T-helper 2 cell treated with Interferon-gamma antibody and Interleukin-4, amounts not matched to agents 100 ng/mL and 5 ng/mL, for 36 hours (primary cell): Measurements from ENCODE around the gene UFM1. TPM values are rescaled to one million over a fixed set of nuclear protein-coding genes. Genes with fewer than 3 reads are reported as not detected.
"Not testable (repeated sequence)": the region's sequence is repeated elsewhere in the genome, so short reads cannot be mapped to it uniquely, and the experiment has no call there.

ENCODE experiments used
- intact Hi-C: fragments of 100-400 bp; cut with micrococcal nuclease; formaldehyde crosslinking; loops from one replicate; pipeline ENCODE4 v1.15.1; 2023
- total RNA-seq: library from RNA; stranded (reverse); gene quantifications from 2 replicates; pipeline ENCODE4 v1.2.3, GENCODE V29; 2022

The UFM1 gene
- total RNA-seq, 1 donor from 2014 or later, result 47.1 TPM

- intact Hi-C loops, result not testable (repeated sequence)
Measured at GRCh38 chr13:38363746-38364145, 14.1 kb downstream of the UFM1 start.

GRCh38 chr13:38365661-38366060 is 16.0 kb downstream of the UFM1 start:
- intact Hi-C loops, result no loop called here

GRCh38 chr13:38366954-38367645 is 17.4 kb downstream of the UFM1 start:
- intact Hi-C loops, result no loop called here

DNA sequence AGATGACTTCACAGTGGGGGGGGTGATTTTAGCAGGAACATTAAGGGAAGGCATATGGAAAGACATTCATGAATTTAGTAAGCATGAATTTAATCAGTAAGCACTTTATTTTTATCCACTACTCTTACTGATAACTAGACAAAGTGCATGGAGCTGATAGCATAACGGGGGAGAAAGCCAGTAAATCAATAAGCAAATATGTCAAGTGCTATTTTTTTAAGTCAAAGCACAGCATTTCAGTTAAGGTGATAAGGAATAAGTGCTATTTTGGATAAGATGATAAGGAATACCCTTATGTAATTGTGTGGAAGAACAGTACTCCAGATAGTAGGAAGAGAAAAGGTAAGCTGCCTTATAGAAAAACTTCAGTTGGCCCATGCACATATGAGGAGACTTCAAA is 19.4 kb downstream of the UFM1 start:
- intact Hi-C loops, result no loop called here

GRCh38 chr13:38370096-38370495 is 20.4 kb downstream of the UFM1 start:
- intact Hi-C loops, result not testable (repeated sequence)

GRCh38 chr13:38372820-38373383 is 23.3 kb downstream of the UFM1 start:
- intact Hi-C loops, result no loop called here

DNA sequence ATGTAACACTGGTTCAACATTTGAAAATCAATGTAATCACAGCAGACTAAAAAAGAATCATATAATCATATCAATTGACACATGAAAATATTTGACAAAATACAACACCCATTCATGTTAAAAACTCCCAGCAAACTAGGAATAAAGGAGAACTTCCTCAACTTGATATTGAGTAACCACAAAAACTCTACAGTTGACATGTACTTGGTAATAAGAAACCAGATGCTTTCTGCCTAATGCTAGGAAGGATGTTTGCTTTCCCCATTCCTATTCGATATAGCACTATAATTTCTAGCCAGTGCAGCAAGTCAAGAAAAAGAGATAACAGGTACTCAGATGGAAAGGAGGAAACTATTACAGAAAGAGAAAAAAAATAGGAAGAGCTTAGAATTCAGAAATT is 26.9 kb downstream of the UFM1 start:
- intact Hi-C loops, result no loop called here

DNA sequence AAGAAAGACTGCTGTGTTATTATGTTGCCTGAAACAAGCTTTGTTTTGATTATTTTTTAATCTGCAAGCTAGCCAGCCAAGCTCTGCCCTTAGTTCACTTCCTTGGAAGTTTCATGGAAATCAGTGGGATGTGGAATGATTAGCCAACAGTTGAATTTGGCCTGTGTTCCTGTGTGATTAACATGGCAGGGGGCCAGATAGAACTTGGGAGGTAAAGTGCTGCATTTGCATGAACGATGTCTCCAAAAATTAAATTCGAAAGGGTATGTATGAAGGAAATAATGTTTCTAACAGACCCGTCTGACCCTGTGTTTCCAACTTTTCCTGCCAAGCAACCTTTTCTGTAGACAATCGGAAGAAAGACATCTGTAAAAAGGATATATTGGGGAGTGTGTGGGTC is 32.2 kb downstream of the UFM1 start:
- intact Hi-C loops, result no loop called here

GRCh38 chr13:38382946-38383345 is 33.3 kb downstream of the UFM1 start:
- intact Hi-C loops, result no loop called here

- intact Hi-C loops, result no loop called here
Measured at GRCh38 chr13:38384171-38384570, 34.5 kb downstream of the UFM1 start.

DNA sequence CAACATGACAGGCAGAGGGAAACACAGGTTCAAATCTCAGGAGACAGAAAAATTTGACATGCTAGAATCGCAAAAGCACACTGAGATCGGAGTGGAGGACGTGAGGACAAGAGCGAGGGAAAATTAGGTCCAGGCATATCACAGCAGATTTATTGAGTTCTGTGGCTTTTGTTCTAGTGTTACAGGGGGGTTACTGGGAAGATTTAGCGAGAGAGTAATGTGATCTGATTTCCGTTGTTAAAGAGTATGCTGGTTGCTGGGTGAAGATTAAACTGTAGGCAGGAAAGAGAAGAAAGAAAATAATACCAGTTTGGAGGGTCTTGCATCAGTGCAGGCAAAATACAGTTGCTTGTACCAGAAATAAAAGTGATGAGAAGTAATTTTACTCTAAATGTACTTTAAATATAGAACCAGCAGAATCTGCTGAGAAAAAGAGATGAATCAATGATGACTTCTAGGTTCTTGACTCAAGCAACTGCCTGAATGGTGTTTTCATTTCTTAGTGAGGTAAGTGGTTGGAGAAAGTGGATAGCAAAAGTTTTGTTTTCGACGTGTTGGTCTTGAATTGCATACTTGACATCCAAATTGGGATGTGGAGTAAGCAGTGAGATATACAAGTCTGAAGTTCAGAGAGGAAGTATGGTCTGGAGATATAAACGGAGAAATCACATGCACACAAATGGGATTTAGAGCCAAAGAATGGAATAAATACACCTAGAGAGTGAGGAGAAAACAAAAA is 35.7 kb downstream of the UFM1 start:
- intact Hi-C loops, result no loop called here

DNA sequence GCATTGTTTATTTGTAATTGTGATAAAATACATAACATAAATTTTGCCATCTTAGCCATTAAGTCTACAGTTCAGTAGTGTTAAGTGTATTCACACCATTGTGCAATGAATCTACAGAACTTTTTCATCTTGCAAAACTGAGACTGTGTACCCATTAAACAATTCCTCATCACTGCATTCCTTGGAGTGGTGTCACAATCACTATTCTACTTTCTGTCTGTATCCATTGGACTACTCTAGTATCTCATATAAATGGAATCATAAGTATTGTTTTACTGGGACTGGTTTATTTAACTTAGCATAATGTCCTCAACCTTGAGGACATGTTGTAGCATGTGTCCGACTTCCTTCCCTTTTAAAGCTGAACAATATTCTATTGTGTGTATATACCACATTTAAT is 36.8 kb downstream of the UFM1 start:
- intact Hi-C loops, result no loop called here

DNA sequence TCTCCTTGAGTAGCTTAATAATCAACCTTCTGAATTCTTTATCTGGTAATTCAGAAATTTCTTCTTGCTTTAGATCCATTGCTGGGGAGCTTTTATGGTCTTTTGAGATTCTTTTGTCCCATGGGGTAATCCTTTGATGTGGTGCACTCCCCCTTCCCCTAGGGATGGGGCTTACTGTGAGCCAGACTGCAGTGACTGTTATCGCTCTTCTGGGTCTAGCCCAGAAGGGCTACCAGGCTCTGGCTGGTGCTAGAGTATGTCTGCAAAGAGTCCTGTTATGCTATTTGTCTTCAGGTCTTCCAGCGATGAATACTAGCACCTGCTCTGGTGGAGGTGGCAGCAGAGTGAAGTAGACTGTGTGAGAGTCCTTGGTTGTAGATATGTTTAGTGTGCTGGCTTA is 41.7 kb downstream of the UFM1 start:
- intact Hi-C loops, result no loop called here

DNA sequence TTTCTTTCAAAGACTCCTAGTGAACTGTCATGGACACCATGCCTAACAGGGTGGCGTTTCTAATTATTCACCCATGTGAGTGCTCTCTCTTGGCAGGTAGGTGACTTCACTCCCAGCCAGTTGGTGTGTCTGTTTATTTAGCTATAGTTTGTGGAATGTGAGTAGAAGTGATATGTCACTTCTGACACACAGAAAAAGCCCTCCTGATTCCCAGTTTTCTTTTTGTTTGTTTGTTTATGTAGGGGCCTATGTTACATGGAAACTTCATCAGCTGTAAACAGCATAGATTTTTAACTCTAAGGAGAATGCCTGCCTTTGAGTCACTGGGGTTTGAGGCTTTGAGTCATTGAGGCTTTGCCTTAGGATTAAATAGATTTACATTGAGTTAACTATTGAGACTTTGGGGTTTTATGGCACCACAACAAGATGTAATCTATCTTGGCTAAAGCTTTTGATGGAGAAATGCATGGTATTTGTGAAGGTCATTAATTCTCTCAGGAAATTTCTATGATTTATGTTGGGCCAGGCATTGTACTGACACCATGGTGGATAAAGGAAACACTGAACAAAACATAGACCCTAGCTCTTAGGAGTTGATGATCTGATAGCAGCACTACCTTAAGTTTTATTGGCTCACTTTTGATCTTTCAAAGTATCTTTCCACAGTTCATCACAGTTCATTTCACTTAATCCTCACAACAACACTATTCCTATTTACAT is 45.3 kb downstream of the UFM1 start:
- intact Hi-C loops, result no loop called here

DNA sequence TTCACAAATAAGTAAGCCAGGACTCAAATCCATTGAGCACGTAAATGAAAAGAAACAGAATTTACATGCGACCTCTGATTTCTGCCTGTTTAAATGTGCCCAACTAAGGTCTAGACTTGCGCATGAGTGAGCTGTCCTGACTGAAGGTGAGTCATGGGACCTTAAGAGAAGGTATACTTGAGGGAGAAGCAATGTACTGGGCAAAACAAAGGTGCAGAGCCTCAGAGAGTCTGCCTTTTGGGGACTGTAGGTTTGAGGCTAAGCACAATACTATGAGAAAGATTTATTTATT is 45.8 kb downstream of the UFM1 start:
- intact Hi-C loops, result no loop called here

DNA sequence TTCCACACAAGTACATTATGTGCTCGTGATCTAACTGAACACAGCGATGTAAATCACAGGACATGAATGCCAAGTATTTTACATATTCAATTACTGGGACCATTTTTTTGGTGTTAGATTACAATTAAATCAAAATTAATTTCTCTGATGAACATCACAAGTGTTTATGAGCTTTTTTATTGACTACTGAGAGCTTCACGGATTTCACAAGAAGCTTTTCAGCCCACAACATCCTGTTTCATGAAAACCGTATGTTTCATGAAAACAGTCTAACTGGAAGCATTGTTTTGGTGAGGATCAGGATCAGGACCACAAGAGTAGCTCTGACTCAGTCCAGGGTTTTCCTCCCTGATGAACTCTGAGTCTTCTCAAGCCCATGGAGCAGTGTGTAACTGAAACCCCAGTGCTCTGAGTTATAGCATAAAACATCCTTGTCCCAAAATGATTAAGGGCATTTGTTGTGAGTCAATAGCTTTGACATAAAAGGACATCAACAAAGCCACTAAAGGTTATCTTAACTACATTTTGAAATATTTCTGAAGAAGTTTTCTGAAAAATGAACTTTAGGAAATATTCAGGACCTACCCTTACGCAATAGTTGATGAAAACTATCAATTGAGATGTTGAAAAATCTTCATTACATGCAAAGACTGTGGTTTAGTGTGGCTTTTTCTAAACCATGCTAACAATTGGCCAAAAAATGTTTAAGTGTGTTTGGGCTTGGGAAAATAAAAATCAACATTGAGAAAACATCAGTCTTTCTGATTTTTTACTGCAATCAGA is 49.3 kb downstream of the UFM1 start:
- intact Hi-C loops, result no loop called here

GRCh38 chr13:38399535-38399934 is 49.9 kb downstream of the UFM1 start:
- intact Hi-C loops, result no loop called here

- intact Hi-C loops, result no loop called here
Measured at GRCh38 chr13:38401276-38401675, 51.6 kb downstream of the UFM1 start.

GRCh38 chr13:38405216-38405615 is 55.6 kb downstream of the UFM1 start:
- intact Hi-C loops, result no loop called here

DNA sequence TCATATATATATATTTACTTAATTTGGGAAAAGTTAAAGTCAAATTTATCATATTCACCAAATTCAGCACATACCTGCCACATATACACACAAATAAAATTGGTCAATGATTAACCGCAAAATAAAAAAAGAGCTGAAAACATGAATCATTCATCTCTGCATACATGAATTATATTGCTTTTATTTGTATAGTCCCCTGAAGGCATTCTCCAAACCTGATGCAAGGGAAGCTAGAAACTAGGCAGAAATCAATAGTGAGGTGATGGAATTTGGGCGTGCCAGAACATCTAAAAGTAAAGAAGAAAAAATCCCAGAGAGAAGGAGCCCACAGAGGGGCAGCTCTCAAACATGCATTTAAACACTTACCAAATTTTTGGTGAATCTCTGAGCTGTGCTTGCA is 60.1 kb downstream of the UFM1 start:
- intact Hi-C loops, result no loop called here

- intact Hi-C loops, result no loop called here
Measured at GRCh38 chr13:38412266-38412665, 62.6 kb downstream of the UFM1 start.
